Measurements from ENCODE around the gene SOCS1.

Gene SOCS1

DNA sequence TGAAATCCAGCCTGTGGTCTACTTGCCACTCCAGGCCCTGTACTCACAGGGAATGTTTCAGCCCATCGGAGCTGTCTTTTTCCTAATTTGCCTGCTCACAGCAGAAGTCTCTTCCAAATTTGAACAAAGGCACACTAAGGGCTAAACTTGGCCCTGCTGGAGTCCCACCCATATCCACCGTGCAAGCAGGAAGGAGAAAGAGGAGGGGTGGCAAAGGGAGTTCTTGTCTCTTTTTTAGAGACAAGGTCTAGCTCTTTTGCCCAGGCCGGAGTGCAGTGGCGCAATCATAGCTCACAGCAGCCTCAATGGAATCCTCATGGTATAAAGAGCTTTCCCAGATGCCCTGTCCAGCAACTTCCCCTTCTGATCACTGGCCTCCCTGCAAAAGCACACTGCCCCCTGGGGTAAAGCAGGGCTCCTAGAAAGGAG lies 27.8 kb upstream of the SOCS1 start:
- DNase-seq = no peak

- no peak for DNase-seq
These were observed 24.9 kb upstream of the SOCS1 start, which contains the start of gene PRM1 for GRCh38 chr16:11280616-11281522. Gene PRM1 (minus strand): TSS chr16:11281330. CDS start chr16:11281238, 92 bp downstream.

GRCh38 chr16:11278681-11279628 lies 23.0 kb upstream of the SOCS1 start:
- no peak for DNase-seq

GRCh38 chr16:11277607-11278337 lies 21.8 kb upstream of the SOCS1 start:
- no peak for DNase-seq

GRCh38 chr16:11276896-11277593 lies 21.0 kb upstream of the SOCS1 start:
- DNase-seq = no peak

DNA sequence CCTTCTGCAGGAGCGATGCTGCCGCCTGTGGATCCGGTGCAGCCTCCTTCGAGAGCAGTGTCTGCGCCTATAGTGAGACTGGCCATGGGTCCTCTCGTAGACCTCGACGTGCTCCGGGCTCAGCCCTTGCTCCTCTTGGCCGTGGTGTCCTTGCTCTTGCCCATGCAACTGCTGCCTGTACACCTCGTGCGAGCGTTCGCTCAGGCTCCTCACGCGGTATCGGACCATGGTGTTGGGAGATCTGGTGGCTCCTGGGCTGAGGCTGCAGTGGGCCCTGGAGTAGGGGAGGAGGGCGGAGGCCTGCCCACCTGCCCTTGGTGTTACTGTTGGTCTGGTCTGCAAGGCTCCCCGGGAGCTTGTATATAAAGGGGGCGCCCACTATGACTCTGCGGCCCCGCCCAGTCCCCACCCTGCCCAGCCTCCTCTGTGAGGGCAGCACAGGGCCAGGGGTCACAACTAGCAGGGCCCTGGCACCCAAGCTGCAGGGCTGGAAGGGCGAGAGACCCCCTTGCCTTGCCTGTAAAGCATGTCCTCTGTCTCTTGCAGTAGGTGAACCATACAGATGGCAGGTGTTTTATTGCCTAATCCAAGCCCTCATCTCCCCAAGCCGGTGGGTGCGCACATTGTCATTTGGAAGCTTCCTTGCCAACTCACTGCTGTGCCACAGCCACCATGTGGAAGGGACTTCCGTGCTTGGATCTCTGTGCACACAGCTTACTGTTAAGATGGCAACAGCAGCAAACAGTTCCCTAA lies 20.3 kb upstream of the SOCS1 start, which contains the start of gene PRM2:
Gene PRM2 (minus strand): TSS at position 338 of the 753 bp plus-strand sequence. CDS start 110 bp downstream, at position 228.
- no peak for DNase-seq

- no peak for DNase-seq
These were observed 19.0 kb upstream of the SOCS1 start for GRCh38 chr16:11274964-11275363.

DNA sequence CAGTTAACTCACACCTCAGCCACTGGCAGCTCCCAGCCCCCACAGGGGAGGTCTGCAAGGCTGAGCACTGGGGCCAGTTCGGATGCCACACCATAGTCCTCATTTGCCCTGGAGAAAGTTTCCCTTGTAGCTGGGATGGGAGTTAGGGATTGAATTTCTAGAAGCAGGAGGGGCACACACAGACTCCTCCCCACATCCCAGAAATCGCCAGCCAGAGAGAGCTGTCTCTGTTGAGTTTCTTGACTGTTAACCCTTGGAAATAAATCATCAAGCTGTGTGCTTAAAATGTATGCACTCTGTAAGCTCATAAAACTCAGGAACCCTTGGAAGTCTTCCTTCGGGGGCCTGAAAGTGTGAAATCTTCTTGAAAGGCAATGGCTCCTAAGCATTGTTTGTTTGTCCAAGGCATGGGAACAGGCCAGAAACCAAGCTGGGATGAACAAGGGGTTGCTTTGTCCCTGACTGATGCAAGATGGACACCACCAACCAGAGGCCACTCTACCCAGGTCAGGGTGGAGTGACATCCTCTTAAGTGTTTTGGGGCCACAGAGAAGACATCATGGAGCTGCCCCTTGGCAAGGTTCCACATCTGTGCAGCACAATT lies 17.8 kb upstream of the SOCS1 start:
- no peak for DNase-seq

GRCh38 chr16:11272921-11273720 lies 17.1 kb upstream of the SOCS1 start, which contains the start of gene PRM3:
Gene PRM3 (minus strand): TSS chr16:11273629. CDS start chr16:11273595, 34 bp downstream.
- no peak for DNase-seq

DNA sequence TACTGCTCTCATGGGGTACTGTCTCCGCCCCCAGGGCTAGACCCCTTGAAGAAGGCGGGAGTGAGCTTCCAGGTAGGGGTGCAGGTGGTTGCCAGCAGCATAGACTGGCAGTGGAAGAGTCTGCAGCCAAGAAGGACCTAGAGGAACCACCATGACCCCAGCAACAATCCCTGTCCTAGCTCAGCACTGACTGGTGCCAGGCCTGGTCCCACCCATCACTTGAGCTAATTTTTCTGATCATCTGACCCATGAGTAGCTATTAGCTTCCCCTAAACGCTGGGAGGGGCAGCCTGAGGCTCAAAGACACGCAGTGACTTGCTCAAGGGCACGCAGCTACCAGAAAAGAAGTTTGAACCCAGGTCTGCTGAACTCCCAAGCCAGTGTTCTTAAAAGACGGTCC lies 16.5 kb upstream of the SOCS1 start:
- no peak for DNase-seq

DNA sequence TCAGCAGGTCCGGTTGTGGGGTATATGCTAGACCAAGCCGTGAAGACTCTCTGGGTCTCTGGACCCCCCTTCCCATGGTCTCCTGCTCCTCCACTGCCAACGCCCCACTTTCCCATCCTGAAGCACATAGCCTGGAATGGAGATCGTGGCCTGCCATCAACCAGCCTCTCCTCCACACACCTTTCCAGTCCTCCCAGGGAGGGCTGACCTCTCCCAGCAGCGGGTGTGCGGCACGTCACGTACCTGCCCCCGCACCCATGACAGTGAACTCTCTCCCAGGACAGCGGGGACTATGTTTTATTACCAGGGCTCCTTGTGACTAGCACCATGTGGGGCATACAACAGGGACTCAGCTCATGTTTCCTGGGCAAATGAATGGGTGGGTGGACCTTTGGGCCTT lies 15.6 kb upstream of the SOCS1 start:
- no peak for DNase-seq

- DNase-seq = no peak
These were observed 14.7 kb upstream of the SOCS1 start for GRCh38 chr16:11270602-11271162.

DNA sequence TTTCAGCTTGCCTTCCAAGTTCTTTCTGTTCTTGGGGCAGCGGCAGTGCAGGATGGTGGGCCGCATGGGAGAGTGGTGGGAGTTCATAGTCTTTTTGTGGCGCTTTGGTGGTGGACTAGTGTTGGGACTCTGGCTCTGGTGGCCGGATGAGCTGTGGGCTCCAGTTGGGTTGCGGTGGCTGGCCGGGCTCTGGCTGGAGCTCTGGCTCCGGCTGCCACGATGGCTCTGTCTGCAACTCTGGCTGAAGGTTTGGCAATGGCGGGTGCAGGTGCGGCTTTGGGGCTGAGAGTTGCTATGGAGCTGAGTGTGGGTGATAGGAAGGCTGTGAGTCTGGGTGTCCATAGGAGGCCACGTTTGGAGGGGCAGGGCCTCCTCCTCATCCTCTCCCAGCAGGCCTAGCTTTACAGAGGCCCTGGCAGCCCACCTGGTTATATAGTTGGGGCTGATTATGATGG lies 12.9 kb upstream of the SOCS1 start, which contains the start of gene TNP2:
Gene TNP2 (minus strand): TSS at position 405 of the 455 bp plus-strand sequence. CDS start 63 bp downstream, at position 342.
- no peak for DNase-seq

GRCh38 chr16:11265124-11265523 lies 9.1 kb upstream of the SOCS1 start:
- DNase-seq = no peak

DNA sequence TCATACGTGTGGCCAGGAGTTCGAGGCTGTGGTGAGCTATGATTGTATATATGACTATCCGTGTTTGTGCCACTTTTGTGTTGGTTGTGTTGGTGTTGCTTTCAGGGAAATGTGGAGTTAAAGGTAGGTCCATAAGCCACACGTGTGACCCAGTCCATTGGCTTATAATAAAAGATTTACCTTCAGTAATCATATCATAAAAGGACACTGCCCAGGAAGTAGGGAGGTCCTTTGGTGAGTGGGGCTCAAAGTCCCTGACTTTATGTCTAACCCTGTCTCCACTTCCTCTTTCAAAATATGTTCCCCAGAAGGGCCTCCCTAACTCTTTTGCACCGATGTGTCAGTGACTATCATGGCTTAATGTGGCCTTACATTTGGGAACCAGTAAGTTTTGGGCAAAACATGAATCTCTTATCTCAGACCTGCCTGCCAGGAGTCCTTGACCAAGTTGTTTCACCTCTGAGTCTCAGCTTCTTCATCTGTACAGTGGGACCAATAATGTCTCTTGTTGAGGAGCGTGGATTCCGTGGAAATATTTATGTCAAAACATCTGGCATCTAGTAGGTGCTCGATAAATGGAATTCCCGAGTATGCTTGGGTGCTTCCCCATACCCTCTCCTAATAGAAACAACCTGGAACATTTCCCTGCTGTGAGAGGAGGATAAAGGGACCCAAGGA lies 8.3 kb upstream of the SOCS1 start:
- no peak for DNase-seq

GRCh38 chr16:11263737-11264136 lies 7.7 kb upstream of the SOCS1 start:
- no peak for DNase-seq

GRCh38 chr16:11262915-11263314 lies 6.9 kb upstream of the SOCS1 start:
- DNase-seq = no peak

GRCh38 chr16:11260596-11260966 lies 4.6 kb upstream of the SOCS1 start:
- no peak for DNase-seq

All from activated T-cell treated with anti-CD3 and anti-CD28 coated beads, Interleukin-2, amount 50 U/mL, for 1 hour (primary cell).